GM19455 (cell line): Measurements from ENCODE around the gene PTPRD.

ENCODE experiments used
- ATAC-seq: cut with Tn5 transposase; IDR thresholded peaks from one replicate; pipeline ENCODE4 v1.9.1; 2021; ENCODE audit not compliant: unreplicated experiment

PTPRD gene

DNA sequence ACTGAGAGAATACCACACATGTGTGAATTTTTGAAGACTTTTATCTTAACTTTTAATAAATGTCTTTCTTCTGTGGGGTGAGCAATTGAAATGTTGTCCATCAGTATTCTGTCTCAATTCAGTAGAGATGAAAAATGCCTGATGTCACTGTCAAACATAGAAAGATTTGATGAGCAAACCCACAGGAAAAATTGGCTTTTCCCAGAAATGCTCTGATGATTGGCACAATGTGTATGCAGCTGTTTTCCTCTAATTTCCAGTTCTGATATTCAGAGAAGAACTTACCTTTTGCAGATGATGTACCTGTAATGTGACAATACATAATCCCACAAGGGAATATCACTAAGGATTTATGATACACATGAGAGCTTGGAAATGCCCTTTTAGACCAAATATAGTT, 340.0 kb downstream of the PTPRD start:
- ATAC-seq = no peak

DNA sequence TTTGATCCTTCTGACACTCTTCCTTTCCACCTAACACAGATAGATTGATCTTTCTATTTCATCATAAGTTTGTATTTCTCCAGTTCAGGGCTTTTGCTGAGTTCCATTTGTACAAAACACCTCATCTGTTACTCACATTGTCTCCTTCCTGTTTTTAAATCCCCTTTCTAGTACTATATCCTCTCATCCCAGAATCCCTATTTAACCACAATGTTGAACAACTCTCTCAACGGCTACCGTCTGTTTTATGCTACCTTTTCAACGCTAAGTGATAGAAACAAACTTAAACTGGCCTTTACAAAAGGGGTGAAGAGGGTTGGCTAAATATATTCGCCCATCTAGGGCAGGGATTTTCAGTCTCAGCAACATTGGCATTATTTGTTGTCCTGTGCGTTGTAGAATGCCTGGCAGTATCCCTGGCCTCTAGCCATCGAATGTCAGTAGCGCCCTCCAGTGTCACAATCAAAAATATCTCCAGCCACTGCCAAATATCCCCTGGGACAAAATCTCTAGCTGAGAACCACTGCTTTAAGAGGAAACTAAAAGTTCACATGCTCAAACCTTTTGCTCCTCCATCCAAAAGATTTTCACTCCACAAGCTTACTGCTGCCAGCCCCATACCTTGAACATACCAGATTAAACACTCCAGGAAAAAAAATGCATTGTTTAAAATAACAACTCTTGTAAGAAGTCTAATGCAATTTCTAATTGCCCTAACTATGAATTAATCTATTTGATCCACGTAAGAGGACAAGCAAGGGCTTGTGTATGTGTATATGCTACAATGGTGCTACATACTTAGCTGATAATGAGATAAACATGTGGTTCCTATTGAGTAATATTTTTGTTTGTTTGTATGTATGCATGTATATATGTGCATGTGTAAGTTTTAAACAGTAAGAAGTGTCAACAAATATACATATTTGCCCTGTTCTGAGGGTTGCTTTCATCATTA, 344.0 kb downstream of the PTPRD start:
- no peak for ATAC-seq

DNA sequence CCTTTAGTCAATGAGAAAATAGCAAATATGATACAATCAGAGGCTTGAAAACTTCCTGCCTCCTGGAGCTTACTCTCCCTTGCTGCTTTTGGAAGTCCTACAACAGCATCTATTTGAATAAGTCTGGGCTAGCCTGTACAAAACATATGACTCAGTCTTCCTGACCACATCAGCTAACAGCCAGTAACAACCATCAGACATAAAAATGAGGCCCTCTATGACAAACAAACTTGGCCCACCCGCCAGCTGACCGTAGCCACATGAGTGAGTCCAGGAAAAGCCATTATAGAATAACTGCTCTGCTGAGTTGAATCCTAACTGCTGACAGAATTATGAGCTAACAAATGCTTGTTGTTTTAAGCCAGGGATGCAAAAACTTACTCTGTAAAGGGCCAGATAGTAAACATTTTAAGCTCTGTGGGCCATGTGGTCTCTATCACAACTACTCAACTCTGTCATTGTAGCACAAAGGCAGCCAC, 347.6 kb downstream of the PTPRD start:
- ATAC-seq = no peak

DNA sequence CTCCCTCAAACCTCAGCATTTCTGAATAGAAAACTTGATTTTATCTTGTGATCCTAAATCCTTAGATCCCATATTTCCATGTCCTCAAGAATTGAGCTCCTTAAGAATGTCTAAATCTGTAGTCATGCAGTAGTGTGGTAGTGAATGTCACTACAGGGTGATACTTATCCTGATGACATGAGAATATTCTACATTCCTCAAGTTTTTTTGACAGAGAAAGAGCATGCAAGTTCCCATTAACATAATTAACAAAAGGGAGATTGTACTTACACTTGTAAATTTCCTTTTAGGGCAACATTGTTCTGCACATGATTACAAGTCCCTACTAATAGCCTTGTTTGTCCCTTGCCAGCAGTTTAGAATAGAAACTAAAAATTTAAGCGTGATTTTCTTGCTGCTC, 352.3 kb downstream of the PTPRD start:
- ATAC-seq = no peak

DNA sequence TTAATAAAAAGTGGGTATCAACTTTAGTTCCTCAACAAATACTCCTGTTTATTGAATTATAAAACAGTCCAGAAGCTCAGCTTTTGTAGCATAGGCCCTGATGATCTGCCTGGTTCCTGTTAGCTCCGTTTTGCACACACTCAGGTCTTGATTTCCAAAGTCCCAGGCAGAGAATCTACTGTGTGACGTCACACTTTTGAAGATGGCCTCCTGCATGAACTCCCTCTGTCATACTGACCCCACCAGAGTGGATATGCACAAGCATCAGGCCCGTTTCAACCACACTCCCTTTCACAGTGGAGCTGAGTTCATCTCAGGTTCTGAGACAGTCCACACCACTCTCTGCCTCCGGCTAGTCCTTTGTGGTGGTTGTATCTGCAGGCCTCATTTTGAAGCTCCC, 353.1 kb downstream of the PTPRD start:
- ATAC-seq = no peak

DNA sequence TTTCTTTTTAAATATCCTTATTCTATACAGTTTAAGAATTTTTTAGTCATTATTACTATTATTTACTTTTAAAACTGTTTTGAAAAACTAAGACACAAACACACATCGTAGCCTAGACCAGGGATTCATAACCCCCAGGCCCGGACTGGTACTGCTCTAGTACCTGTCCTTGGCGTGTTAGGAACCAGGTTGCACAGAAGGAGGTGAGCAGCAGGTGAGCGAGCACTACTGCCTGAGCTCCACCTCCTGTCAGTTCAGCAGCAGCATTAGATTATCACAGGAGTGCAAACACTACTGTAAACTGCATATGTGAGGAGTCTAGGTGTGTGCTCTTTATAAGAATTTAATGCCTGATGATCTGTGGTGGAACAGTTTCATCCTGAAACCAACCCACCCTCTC, 357.0 kb downstream of the PTPRD start:
- no peak for ATAC-seq

DNA sequence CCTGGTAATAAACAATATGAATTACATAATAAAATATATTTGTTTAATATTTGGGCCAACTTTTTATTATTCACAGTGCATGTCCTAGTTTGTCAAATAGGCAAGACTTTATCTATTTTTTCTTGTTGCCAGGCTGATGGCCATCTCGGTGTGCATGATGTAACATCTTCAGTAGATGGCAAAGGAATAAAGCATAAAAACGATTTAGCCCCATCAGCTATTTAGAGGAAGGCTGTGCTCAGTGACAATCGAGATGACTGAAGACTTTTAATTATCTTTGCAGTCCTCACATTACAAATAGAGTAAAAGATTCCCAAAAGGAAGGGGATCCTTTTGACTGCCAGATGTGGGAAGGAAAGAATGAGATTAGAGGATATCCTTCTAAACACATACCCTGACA, 358.5 kb downstream of the PTPRD start:
- no peak for ATAC-seq

DNA sequence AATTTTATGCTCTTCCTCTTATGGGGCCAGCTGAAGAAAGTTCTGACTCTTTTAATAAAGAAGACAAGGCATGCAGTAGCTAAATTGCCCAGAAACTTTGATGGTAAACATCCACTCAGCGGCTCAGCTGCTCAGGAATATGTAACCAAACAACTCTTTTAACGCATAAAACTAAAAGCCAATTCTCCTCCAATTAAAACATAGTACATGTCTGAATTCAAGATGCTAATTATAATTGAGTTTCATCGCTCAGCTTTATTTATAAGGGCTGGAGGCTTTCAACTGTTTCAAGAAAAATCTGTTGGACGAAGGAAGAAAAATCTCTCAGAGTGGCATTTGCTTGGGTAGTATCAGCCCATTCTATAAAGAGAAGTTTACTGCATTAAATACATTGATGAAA, 359.5 kb downstream of the PTPRD start:
- no peak for ATAC-seq

DNA sequence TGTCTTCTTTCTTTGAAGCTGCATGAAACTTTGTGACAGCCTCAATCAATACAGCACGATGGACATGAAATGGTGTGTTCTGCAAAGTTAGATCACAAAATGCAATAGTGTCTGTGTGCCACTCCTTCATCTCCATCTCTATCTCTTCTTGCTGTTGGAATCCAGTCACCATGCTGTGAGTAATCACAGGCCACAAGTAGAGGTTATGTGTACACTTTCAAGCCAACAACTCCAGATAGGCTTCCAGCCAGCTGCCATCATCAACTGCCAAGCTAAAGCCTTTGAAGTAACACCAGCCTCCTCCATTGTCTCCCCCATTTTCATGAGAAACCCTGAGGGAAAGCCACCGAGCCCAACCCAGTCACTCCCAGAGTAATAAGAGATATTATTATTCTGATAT, 360.6 kb downstream of the PTPRD start:
- ATAC-seq = no peak

DNA sequence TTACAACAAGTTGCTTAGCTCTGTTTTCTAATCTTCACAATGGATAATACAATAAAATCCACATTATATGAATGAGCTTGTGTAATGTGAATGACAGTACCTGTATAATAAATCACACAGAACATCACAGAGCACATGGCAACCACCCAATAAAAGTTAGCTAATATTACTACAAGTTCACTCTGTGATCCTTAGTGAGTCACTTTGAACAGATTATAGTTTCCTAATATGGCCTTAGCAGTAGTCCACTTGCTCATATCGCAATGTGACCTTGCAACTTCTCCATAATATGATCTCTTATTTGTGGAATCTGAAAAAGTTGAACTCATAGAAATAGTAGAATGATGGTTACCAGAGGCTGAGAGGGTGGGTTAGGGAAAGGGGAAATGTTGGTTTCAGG, 361.3 kb downstream of the PTPRD start:
- ATAC-seq = no peak

DNA sequence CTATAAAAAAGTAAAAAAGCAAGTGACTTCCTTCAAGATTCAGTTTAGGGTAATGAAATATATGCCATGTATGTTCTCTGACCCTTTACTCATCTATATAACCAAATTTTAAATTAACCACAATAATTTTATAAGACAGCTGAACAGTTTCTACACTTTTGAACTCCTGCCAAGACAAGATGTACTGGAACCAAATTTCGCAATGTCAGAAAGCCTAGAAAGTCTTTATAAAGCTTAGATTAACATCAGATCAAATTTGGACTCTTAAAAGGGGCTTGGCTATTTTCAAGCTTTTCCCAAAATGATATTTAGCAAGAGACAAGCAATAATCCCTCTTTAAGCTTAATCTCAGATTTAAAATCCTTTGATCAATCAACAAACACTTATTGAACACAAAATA, 362.6 kb downstream of the PTPRD start:
- no peak for ATAC-seq

DNA sequence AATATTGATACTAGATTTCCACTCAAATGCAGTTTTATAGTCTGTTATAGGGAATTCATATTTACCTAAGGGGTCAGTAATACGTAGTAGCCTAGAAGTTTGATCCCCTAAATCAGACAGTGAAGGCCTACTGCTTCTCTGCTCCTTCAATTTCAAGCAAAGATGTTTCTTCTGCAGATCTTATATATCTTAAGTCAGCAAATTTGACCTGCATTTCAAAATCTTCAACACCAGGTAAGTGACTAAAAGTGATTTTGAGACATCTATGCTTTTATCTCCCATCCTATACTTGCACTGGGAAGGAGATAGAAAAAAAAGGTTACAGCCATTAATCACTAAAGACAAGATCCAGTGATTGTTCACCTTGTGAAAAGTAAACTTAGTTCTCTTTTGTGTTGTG, 363.9 kb downstream of the PTPRD start:
- ATAC-seq = no peak

DNA sequence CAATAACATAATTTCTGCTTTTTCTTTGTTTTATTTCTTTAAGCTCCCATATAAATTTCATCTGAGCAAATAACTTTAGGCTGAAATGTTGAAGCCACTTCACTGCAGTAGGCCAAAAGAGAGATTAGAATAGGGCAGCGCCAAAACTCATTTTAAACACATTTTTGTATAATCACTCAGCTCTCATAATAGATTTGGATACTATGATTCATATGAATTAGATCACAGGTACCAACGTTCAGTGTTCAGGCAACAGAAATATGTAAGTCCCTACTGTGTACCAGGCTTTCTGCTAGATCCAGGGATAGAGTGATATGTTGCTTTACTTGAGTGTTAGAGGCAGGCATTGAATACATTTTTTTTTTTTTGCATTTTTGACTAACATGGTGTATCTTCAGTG, 370.5 kb downstream of the PTPRD start:
- ATAC-seq = no peak

DNA sequence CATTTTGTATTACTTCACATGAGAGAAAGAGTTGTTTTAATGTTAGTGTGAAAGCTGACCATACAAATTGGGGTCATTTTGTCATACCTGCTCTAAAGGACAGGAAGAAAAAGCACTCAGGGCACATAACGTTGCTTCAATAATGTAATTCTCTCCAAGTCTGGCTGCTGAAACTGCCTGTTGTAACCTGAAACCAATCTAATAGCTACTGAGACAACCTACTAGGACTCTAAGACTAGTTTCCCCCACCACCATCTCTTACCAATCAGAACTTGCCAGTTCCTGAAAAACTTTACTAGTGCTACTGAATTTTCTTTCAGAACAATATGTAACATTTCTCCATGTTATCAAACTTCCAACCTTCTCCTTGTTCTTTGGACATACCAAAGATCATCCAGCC, 374.7 kb downstream of the PTPRD start:
- no peak for ATAC-seq

DNA sequence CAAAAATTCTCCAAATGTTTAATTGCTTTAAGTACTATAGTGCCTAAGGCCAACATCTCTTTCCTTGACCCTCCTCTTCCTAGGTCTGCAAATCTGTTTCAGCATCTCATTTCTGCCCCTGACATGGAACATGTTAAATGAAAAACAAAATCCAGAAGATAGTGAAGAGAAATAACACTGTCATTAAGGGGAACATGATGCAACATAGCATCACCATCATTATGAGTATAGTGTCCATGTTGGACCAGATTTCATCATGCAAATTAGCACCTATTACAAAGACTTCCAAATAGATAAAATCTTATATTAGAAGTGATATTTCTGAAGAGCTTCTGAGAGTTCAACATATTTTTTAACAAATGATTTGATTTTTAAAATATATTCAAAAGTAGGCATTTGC, 375.2 kb downstream of the PTPRD start:
- ATAC-seq = no peak

DNA sequence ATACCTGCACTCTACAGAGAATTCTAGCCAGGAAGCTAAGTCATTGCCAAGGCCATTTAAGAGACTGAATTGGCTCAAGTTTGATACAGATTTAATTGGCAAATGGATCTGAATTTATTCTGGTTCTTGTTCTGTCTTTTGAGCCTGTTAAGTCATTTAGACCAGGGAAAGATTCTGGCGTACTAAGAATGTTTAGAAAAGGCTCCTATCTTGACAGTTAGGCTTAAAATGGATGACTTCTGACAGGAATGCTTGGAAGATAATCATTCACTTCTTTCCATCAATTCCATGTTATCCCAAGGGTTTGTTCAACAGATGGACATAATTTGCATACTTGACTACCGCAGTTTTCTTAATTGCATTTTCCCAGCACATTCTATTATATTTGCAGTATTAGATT, 376.6 kb downstream of the PTPRD start:
- no peak for ATAC-seq

DNA sequence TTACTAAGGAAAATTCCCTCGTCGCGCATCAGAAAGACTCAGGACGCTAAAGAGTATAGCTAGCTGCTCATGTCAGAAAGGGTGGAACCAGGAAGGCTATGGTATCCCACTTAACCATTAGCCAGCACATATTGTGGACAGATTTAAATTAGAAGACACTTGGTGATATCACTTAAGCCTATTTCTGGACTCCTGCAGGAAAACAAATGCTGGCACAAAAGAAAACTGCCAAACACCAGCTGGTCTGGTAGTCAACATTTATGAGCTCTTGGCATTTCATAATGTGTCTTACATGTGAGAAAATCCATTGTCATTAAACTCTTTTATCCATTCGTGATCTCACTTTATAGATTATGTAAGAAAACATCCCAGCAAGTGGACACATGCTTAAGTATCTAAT, 377.4 kb downstream of the PTPRD start:
- ATAC-seq = no peak

DNA sequence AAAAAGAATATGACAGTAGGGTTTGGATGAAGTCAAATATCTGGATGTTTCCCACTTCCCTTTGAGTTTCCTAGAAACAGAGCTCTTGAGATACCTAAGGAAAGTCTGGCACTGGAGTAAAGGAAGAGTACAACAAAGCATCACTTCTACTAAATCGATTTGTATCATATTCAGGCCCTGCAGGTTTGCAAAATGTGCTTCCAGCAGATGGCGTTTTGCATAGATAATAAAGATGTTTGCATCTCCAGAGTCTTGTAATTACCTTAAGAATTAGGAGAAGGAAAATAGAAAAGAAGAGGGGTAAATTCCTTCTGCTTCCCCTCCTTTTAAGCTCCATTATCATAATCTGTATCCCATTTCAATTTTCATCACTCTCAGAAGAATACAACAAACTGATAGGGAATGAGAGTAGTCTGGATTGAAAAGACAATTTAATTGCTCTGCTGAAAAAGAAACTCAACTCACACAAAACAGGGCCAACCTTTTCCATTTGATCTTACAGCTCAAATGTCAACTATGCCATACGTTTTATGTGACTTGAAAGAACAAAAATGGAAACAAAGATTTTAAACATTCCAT, 380.4 kb downstream of the PTPRD start:
- no peak for ATAC-seq

DNA sequence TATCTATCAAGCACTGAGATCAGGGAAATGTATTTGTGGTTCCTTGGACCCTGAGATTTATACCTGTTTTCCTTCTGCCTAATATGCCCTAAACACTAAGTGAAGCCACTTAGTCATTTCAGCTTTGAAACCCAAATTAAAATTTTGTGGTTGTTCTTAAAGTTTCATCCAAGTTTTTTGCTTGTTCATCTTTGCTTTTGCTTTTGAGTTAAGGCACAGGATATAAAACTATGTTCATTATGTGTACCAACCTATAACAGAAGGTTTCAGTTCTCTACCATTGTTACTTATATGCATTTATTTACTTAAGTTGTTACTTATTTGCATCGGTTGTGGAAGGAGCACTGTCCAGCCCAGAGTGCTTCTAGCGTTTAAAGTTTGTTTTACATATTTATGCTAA, 382.3 kb downstream of the PTPRD start:
- peak; percentile 80 for ATAC-seq

DNA sequence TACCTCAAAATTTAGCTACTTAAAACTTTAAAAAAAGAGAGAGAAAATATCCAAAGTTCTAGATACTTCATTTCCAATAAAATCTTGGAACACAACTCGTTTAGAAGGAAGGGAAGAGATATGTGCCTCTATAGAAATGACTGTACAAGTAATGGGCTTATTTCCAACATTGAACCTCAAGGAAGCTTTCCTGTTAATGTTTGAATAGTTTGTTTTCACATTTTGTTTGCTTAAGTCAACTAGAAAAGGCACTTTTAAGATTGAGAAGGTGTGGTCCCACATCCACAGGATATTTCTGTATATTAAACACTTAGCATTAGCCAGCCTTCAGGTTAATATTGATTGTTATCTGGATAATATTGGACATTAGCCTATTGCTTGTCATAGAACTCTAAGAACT, 384.7 kb downstream of the PTPRD start:
- no peak for ATAC-seq

DNA sequence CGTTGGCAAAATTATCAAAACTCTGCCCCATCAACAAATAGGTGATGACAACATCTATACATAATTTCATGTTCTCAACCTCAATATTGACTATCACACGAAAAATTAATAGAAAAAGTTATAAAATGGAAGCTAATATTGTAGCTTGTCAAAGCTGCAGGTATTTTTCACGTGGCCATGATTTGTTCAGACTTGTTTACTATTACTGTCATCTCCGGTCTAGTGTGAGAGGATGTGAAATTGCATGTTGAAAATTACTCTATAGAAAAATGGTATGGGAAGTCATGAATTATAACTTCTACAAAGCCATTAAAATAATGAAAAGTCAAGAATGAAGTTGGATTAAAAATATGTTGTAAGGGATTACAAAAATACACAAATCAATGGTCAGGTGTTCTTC, 385.8 kb downstream of the PTPRD start:
- ATAC-seq = no peak

DNA sequence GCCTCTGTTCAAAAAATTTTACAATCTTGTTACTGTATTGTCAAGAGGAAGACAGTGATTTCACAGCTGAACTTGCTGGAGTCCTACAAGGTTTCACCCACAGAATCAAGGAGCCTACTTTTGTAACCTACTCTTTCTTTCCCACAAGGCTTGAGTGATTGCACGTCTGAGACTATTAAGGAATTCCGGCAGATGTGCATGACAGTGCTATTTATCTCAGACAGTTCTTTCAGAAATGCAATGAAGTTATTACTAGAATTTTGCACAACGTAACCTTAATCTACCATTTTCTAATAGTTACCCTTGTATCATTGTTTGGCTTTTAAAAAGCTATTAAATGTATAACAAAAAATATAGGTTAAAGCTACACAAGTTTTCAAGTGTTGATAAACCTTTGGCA, 400.1 kb downstream of the PTPRD start:
- ATAC-seq = no peak

DNA sequence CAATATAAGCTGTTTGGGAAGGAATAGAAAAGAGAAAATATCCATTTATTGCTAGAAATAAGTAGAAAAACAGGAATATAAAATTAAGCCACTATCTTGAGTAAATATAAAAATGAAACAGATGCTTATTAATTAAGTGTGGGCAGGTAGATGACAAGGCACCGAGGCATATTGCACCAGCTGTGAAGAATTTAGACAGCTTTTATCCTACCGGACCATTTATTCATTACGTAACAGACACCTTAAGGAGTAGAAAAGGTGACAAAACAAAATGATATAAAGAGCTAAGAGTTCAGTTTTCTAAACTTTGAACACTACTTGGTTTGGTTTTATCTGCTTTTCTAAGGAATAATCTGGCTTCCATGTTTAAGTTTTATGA, 404.1 kb downstream of the PTPRD start:
- no peak for ATAC-seq
